HG03565 (cell line): ENCODE results near the gene SYDE2.
A peak's percentile ranks its signal among the peaks of the same experiment; 100 is the strongest.

ENCODE experiments used
- ATAC-seq: cut with Tn5 transposase; IDR thresholded peaks from one replicate; pipeline ENCODE4 v1.9.1; 2021; ENCODE audit warnings: mild to moderate bottlenecking, moderate library complexity; ENCODE audit not compliant: unreplicated experiment

The SYDE2 gene

DNA sequence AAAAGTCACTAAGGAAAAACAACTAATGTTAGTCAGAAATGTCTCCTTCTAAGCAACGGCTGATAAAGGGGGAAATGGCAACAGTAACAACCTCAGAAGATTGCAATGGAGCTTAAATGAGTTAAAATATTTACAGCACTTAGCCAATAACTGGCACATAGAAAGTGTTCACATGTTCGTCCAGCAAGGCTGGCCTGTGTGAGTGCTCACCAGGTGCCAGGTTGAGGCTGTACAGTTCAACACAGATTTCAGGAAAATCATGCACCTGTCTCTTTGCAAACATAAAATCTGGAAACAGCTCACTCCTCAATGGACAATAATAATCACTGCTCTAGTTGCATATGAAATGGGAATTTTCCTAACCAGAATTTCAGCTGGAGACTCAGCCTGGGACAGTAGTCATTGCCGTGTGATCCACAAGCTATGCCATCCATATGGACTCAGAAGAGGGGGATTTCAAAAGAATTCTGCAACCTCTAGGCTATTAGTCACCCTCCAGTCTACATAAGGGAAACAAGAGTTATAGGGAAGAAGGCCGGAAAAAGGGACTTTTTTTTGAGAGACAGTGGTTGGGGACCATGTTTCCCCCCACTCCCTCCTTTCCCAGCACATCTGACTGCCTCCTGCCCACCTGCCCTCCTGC is 68.6 kb downstream of the SYDE2 start:
- no peak for ATAC-seq

DNA sequence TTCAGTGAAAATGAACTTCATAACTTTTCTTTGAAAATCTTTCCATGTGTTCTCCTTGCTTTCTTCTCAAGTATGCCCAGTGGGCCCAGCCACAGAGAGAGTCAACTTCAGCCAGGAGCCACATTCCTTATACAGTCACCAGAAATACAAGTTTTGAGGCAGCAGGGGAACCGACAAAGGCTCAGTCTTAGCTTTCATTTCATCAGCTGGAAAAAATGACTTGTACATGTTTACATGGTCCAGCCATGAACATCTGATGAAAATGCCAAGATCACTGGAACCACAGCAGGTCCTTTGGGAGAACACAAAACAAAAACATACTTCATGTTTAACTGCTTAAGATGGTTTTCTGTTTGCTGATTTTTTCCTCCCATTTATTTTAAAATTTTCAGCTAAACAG is 72.5 kb downstream of the SYDE2 start:
- ATAC-seq = no peak

DNA sequence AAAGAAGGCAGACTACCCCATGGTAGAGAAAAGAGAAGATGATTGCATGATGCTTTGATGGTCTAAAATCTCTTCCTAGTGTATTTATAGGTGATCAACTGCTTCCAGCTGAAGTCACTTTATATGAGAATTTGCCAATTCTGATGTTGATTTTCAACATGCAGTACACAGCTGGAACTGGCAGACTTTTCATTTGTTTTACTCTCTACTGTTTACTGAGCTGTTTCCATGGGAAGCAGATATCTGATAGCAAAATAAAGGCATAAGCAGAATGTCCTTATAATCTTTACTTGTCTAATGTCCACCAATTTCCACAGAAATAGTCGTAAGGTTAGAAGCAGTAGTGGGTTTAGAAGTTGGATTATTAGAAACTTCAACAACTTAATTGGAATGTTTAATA is 74.9 kb downstream of the SYDE2 start:
- ATAC-seq = no peak

DNA sequence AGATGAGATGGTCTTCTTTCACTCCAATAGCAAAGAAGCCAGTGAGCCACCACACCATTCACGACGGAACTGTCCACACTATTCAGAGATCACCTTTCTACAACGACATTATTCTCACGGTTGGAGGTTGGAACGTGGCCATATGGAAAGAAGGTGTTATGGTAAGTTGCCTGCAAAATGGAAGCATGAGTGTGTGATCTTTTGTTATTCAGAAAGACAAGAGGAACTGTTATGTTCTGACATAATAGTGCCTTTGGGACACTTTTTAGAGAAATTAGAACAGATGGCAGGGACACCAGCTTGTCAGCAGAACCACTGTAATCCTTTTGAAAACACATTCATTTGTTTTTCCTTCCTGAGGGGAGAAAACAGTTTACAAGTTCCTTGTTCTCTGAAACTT is 76.7 kb downstream of the SYDE2 start:
- no peak for ATAC-seq

DNA sequence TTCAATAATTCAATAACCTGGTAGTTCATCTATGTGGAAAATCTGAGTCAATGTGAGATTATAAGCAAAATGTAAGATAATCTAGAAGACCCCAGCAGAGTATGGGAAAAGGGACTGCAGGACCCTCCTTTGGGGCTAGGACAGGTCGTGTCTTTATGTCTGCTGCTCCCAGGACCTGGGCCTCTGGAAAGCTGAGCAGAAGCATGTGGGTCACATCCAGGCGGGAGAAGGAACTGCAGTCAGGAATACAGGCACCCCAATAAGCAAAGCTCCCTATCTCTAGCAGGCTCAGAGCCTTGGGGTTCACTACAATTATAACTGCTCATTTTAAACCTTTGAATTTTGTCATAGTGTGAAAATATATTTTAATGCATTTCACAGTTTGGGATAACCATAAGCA is 78.6 kb downstream of the SYDE2 start:
- ATAC-seq = no peak

DNA sequence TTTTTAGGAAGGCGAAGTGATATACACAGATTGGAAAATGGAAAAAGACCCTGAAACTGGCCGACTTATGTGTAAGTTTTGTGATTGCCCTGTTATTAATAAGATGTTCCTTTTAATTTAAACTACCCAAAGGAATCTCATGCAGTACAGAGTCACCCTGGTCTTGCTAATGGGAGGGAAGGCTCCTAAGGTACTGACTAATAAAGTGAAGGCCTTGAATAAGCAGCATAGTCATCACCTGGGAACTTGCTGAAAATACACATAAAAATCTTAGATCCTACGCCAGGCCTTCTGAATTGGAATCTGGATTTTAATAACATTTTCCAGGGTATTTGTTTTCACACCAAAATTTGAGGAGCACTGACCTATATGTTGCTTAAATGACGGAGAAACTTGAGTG is 79.1 kb downstream of the SYDE2 start:
- no peak for ATAC-seq

DNA sequence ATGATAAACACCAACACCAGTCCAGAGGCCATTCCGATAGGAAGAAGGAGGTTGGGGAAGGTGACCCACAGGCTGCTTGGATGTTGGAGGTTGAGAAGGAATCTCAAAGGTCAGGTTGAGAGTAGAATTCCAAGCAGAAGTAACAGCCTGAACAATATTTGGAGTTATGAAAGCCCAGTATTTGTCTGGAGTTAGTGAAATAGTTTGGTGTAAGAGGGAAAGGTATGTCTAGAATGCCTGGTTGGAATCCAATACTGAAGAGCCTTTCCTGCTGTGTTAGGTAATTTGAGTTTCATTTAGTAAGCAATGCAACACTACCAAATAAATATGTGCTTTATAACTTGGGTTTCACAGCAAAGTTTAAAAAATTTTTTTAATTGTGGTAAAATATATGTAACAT is 82.1 kb downstream of the SYDE2 start:
- no peak for ATAC-seq

DNA sequence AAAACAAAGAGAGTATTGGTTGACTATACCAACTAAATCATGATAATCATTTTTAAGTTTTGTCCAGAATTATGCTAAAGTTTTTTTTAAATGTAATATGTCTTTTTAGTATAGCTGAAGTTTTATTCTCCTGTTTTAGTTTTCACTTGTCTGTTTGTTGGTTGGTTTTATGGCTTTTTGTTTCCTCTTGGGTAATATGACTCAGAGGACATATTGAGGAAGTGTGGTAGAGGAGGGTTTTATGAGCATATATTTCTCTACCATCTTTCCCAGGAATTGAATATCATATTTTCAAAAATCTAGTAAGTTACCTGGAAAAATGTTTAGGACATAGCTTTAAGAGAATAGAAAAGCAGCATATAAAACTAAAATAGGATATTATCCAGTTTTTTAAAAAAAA is 84.0 kb downstream of the SYDE2 start:
- no peak for ATAC-seq

DNA sequence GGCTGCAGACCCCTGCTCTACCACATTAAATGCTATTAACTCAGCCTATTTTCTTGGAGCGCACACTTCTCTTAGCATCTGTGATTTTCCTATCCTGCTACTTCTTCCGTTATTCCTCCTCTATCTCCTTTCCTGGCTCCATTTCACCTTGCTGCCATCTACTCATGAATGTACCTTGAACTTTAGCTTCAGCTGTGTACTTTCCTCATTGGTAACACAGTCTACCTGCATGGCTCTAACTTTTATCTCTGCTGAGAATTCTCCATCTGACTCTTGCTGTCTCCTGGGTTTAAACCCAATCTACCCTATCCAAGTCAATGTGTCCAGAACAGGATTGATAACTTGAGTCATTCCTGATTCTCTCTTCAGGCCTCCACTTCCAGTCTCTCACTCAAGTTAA is 84.9 kb downstream of the SYDE2 start:
- no peak for ATAC-seq

DNA sequence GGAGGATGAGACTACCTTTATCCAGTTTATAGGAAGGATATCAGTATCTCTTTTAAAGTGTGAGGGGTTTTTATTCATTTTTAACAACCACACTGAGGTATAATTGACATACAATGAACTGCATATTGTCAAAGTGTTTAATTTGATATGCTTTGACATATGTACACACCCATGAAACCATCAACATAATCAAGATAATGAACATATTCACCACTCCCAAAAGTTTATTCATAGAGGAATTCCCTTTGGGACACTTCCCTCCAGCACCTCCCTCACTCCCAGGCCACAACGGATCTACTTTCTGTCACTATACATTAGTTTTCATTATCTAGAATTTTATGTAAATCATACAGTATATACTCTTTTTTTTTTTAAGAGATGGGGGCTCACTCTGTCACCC is 89.1 kb downstream of the SYDE2 start:
- no peak for ATAC-seq

DNA sequence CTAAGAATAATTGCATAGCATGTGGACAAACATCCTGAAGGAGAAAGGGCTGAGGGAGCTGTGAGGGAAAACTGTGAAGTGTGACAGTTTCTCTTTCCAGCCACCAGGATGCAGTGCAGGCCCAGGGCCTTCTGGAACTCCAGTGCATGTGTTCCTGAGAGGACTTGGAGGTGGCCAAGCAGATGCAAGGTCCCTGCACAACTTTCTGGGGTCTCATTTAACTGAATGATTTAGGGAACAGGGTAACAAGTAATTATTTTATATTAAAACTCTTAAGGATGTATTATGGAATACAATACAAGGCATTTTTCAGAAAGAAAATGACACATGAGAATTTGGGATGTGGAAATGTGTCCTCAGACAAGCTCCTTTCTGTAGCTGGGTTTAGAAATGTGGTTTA is 91.3 kb downstream of the SYDE2 start:
- ATAC-seq = peak; percentile 89
